Measurements from ENCODE around the gene NEK10.

DNA sequence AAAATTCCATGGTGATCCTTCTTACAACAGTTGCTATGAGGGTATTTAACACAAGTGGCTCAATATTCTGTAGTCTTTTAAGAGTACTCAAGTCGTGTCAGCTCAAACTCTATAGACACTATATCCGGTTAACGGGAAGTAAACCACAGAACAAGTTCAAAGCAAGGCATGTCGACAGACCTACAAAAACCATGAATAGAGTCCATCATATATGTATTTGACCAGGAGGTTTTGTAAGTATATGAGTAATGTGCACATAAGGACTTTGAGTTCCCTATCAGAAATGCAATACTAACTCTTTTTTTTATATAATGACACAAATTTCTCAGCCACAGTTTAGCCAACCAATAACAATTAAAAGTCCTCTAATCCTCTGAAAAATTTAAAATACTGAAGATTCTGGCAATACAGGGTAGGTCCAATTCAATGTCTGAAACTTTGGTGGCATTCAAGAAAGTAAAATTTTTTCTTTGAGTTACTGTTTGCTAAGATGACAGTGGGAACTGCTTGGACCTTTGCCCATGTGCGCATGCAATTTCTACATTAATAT lies 93.7 kb downstream of the NEK10 start:
- TF ChIP-seq, protein P1, sequence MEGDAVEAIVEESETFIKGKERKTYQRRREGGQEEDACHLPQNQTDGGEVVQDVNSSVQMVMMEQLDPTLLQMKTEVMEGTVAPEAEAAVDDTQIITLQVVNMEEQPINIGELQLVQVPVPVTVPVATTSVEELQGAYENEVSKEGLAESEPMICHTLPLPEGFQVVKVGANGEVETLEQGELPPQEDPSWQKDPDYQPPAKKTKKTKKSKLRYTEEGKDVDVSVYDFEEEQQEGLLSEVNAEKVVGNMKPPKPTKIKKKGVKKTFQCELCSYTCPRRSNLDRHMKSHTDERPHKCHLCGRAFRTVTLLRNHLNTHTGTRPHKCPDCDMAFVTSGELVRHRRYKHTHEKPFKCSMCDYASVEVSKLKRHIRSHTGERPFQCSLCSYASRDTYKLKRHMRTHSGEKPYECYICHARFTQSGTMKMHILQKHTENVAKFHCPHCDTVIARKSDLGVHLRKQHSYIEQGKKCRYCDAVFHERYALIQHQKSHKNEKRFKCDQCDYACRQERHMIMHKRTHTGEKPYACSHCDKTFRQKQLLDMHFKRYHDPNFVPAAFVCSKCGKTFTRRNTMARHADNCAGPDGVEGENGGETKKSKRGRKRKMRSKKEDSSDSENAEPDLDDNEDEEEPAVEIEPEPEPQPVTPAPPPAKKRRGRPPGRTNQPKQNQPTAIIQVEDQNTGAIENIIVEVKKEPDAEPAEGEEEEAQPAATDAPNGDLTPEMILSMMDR (IDR thresholded peaks at IDR 0.05), result no peak
- no peak for TF ChIP-seq POLR2A (IDR thresholded peaks at IDR 0.05)
- no peak for TF ChIP-seq POLR2AphosphoS5 (IDR thresholded peaks at IDR 0.05)
